Skeletal muscle tissue (tissue), 4 donors: ENCODE measurements around the gene MTUS2. TPM values are rescaled to one million over a fixed set of nuclear protein-coding genes. Genes with fewer than 3 reads are reported as not detected.

Source experiments
- H3K27ac ChIP-seq: one replicate; pipeline ENCODE4 v1.7.0; 2013; ENCODE audit warnings: mild to moderate bottlenecking, low read depth, low read length, inconsistent platforms
- H3K27me3 ChIP-seq, 3 donors: one replicate each; pipeline ENCODE4 v1.7.0; 2013; ENCODE audit warnings: low read length in 3 of 3; ENCODE audit not compliant: control insufficient read depth in 3 of 3, insufficient read depth in 3 of 3
- H3K36me3 ChIP-seq, 3 donors: one replicate each; pipeline ENCODE4 v1.7.0; 2013; ENCODE audit warnings: low read length in 3 of 3; ENCODE audit not compliant: control insufficient read depth in 3 of 3, insufficient read depth in 3 of 3
- H3K4me1 ChIP-seq, 3 donors: one replicate each; pipeline ENCODE4 v1.7.0; 2013; ENCODE audit warnings: low read length in 3 of 3, mild to moderate bottlenecking in 3 of 3; ENCODE audit not compliant: control insufficient read depth in 3 of 3, insufficient read depth in 3 of 3
- H3K4me3 ChIP-seq, 3 donors: one replicate each; pipeline ENCODE4 v1.7.0; 2013; ENCODE audit warnings: low read length in 3 of 3
- H3K9ac ChIP-seq, 3 donors: one replicate each; pipeline ENCODE4 v1.7.0; 2013; ENCODE audit warnings: low read length in 3 of 3, mild to moderate bottlenecking in 3 of 3, moderate library complexity in 2 of 3, low read depth in 1 of 3
- H3K9me3 ChIP-seq, 3 donors: one replicate each; pipeline ENCODE4 v1.7.0; 2013; ENCODE audit warnings: low read length in 3 of 3; ENCODE audit not compliant: control insufficient read depth in 3 of 3
- total RNA-seq: library from RNA; depleted of rRNA; stranded (reverse); fragments of >200 nt; gene quantifications from one replicate; pipeline ENCODE4 v1.2.3, GENCODE V29; 2014
- donor health status: Osteomylitis.

The MTUS2 gene
- total RNA-seq, 1 donor from 2014 or later: 4.2 TPM

DNA sequence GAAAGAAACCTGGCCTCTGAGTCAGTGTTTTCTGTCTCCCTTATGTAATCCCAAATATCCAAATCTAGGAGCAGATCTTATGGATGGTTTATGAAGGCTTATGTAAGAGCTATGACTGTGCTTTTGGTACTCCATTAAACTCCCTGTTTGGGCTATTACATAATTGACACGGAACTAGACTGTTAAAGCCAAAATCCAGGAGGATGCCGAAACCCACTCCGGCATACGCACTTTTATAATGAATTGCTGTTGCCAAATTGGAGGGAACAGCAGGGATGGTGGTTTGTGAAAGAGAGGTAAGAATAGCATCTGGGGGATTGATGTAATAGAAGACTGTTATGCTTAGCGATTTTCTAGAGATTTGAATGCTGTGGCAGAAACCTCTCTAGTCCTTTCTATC, 2.0 kb downstream of the MTUS2 start:
- Histone ChIP-seq H3K36me3 (no peaks in the 10 kb centered on the region), H3K4me1 (peaks cover 0 to 4% (median 4%) of the 10 kb centered on the region in 3 donors), H3K4me3 (no peak overlapping the region), H3K9ac (no peak overlapping the region), H3K9me3 (peaks cover 0 to 6% (median 3%) of the 10 kb centered on the region in 3 donors), H3K27ac (no peak overlapping the region), H3K27me3 (peaks cover 26 to 49% (median 45%) of the 10 kb centered on the region in 3 donors)

DNA sequence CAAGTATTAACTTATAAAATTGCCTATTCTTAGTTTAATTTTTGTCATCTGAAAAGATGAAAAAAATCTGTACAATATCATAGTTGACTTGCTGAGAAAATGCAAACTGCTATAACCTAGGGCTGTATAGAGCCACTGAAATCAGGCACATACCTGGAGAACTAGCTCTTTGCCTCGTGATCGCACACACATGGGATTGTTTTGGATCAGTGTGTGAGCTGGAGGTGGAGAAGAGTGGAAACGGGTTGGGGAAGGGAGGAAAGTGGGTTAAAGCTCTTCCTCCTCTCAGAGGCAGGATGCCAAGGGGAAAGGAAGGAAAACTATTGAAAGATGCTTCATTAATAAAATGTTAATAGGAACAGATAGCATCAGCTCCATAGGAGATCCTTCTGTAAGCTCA, 2.7 kb downstream of the MTUS2 start:
- Histone ChIP-seq H3K4me1 (peaks cover 0 to 4% (median 4%) of the 10 kb centered on the region in 3 donors), H3K4me3 (no peak overlapping the region), H3K27ac (no peak overlapping the region), H3K36me3 (no peaks in the 10 kb centered on the region), H3K9me3 (no peaks in the 10 kb centered on the region), H3K9ac (no peak overlapping the region), H3K27me3 (peaks cover 20 to 42% (median 39%) of the 10 kb centered on the region in 3 donors)

DNA sequence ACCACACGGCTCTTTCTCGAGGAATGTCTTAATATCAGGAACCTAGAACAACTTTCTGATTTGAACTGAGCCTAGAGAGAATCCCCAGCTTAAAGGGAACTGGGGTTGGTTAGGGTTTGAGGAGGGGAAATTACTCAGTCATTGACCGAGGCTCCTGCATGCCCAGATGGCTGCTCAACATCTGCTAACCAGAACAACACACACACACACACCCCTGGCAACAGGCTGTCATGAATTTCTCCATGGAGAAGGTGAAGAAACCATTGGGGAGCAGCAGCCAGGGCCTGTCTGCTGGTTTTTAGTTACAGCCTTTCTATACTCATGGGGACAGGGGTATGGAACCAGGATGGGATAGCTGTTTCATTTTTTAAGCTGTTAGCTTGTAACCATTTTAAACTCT, 5.2 kb downstream of the MTUS2 start:
- peaks cover 7 to 25% (median 20%) of the 10 kb centered on the region in 3 donors for H3K27me3 ChIP-seq
- no peak overlapping the region for H3K9ac ChIP-seq
- H3K4me1 ChIP-seq: peaks cover 0 to 3% (median 0%) of the 10 kb centered on the region in 3 donors
- H3K4me3 ChIP-seq: no peak overlapping the region
- H3K27ac ChIP-seq: no peak overlapping the region
- no peaks in the 10 kb centered on the region for H3K36me3 ChIP-seq
- H3K9me3 ChIP-seq: peaks cover 0 to 8% (median 3%) of the 10 kb centered on the region in 3 donors

DNA sequence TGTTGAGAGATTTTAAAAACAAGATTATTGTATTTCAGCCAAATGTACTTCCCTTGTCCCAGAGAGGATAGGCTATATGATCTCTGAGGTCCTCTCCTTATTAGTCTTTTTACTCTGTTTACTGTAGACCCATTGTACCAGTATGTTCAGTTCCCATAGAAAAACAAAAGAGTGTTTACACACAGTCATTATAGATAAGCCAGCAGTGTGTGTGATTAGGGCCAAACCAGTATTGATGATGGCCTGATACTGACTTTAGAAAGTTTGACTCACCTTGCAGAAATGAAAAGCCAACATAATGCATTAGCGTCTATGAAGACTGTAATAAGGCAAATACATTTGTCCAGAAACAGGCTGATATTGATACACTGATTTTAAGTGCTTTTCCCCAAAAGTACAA, 6.2 kb downstream of the MTUS2 start:
- Histone ChIP-seq H3K27ac (no peak overlapping the region), H3K9me3 (peaks cover 0 to 8% (median 3%) of the 10 kb centered on the region in 3 donors), H3K27me3 (peaks cover 0 to 15% (median 11%) of the 10 kb centered on the region in 3 donors), H3K9ac (no peak overlapping the region), H3K4me1 (no peaks in the 10 kb centered on the region), H3K36me3 (no peaks in the 10 kb centered on the region), H3K4me3 (no peak overlapping the region)

DNA sequence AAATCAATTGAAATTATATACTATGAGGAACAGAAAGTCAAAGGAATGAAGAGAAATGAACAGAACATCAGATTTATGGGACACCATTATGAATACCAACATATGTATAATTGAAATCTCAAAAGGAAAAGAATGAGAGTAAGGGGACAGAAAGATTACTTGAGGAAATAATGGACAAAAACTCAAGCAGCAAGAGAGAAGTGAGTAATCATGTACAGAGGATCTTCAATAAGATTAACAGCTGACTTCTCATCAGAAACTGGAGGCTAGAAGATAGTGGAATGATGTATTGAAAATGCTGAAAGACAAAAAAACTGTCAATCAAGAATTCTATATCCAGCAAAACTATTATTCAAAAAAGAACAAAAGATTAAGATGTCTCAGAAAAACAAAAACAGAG, 10.4 kb downstream of the MTUS2 start:
- Histone ChIP-seq H3K4me3 (no peak overlapping the region), H3K9me3 (peaks cover 0 to 8% (median 3%) of the 10 kb centered on the region in 3 donors), H3K36me3 (no peaks in the 10 kb centered on the region), H3K27ac (no peak overlapping the region), H3K4me1 (no peaks in the 10 kb centered on the region), H3K9ac (no peak overlapping the region), H3K27me3 (no peaks in the 10 kb centered on the region)

DNA sequence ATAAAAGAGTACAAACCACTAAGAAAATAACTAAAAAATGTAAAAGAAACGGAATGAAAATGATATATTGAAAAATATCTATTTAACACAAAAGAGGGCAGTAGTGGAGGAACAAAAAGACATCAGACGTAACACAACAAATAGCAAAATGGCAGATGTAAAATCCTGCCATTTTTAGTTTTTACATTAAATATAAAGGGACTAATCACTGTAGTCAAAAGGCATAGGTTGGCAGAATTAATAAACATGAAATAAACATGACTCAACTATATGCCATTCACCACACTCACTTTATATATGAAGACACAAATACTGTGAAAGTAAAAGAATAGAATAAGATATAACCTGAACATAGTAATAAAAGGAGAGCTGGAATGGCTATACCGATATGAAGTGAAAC, 11.0 kb downstream of the MTUS2 start:
- H3K4me1 ChIP-seq: no peaks in the 10 kb centered on the region
- no peaks in the 10 kb centered on the region for H3K27me3 ChIP-seq
- H3K27ac ChIP-seq: no peak overlapping the region
- peaks cover 0 to 8% (median 3%) of the 10 kb centered on the region in 3 donors for H3K9me3 ChIP-seq
- no peaks in the 10 kb centered on the region for H3K36me3 ChIP-seq
- no peak overlapping the region for H3K9ac ChIP-seq
- H3K4me3 ChIP-seq: no peak overlapping the region

DNA sequence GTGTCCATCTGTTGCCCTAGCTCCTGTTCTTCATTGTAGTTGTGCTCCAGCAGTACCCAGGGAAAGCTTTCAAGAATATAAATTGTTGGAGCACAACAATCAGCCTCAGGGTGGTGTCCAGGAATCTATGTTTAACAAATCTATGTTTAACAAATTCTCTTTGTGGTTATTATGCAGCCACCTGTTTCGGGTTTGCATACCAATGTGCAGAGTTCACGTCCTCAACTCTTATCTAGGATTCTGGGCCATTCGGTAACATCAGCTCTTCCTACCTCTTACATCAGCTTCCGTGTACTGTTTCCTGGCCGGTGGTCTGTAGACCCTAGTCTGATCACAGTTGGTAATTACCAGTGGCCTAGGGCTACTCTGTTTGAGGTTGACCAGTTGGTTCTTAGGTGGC, 17.0 kb downstream of the MTUS2 start:
- Histone ChIP-seq H3K27me3 (no peaks in the 10 kb centered on the region), H3K36me3 (no peaks in the 10 kb centered on the region), H3K9ac (no peak overlapping the region), H3K27ac (no peak overlapping the region), H3K4me3 (no peak overlapping the region), H3K9me3 (no peaks in the 10 kb centered on the region), H3K4me1 (no peaks in the 10 kb centered on the region)

DNA sequence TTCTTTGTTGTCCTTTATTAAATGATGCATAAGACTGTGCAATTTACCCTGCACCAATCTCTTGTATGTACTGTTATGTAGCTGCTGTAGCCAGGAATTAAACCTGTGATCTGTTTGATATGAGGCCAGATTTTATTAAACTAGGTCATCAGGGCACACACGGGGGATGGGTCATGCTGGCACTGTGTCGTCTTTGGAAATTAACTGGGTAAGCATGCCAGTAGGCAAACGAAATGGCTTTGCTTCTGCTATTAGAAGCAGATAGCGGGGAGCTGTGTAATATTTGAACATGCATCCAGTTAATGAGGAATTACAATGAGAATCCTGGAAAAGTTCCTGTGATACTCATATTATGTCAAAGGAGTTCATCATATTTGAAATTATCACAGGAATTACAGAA, 23.5 kb downstream of the MTUS2 start:
- Histone ChIP-seq H3K9ac (no peak overlapping the region), H3K27me3 (no peaks in the 10 kb centered on the region), H3K9me3 (no peaks in the 10 kb centered on the region), H3K36me3 (no peaks in the 10 kb centered on the region), H3K27ac (no peak overlapping the region), H3K4me3 (no peak overlapping the region), H3K4me1 (no peaks in the 10 kb centered on the region)

DNA sequence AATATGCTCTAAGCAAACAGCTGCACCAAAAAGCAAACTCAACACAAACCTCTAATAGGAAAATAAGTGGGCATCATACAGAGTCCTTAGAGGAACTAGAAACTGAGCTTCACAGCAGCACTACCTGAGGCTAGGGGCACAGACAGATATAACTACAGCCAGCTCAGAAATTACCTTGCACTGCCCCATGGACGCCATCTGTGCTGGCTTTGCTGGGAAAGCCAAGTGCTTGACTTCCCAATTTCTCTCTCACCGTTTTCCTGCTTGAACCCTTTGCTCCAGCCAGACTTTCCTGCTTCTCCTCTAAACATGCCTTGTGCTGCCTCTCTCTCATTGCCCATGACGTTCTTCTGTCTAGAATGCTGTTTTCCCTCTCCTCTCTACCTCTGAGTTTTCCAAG, 29.3 kb downstream of the MTUS2 start:
- H3K4me1 ChIP-seq: no peaks in the 10 kb centered on the region
- no peaks in the 10 kb centered on the region for H3K36me3 ChIP-seq
- no peak overlapping the region for H3K9ac ChIP-seq
- no peak overlapping the region for H3K27ac ChIP-seq
- H3K27me3 ChIP-seq: peaks cover 0 to 6% (median 4%) of the 10 kb centered on the region in 3 donors
- H3K9me3 ChIP-seq: no peaks in the 10 kb centered on the region
- H3K4me3 ChIP-seq: no peak overlapping the region

DNA sequence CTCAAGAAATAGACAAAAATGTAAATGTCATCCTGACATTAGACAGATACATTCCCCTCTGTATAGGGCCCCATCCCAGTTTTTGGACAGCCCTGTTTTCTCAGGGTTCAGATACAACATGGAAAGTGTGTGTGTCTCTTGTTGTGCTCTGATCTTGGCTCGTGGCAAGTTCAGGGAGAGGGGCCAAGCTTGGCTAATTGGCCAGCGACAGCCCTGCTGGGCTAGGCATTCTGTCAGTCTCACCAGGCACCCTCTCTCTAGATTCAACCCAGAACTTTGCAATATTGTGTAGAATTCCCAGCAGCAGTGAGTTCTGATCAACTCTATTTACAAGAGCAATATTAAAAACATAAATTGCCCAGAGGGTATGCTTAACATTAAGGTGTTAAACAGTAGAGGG, 30.1 kb downstream of the MTUS2 start:
- no peak overlapping the region for H3K27ac ChIP-seq
- H3K9ac ChIP-seq: no peak overlapping the region
- H3K4me3 ChIP-seq: no peak overlapping the region
- H3K36me3 ChIP-seq: no peaks in the 10 kb centered on the region
- no peaks in the 10 kb centered on the region for H3K9me3 ChIP-seq
- peaks cover 0 to 6% (median 4%) of the 10 kb centered on the region in 3 donors for H3K27me3 ChIP-seq
- H3K4me1 ChIP-seq: no peaks in the 10 kb centered on the region

DNA sequence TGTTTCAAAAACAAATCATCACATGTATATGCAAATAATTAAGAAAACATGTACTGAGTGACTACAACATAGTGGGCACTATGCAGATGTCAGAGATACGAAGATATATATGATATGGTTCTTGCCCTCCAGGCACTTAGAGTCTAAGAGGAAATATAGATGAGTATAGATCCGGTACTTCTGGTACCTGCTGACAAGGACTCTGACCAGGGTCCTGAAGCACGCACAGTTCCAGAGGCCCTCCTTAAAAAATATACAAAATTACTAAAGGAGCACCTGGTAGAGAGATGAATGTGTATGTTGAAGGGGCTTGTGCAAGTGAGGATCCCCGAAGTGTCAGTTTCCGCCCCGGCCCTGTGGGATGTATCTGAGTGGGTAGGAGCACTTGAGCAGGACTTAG, 31.3 kb downstream of the MTUS2 start:
- Histone ChIP-seq H3K36me3 (no peaks in the 10 kb centered on the region), H3K4me3 (no peak overlapping the region), H3K4me1 (no peaks in the 10 kb centered on the region), H3K9me3 (no peaks in the 10 kb centered on the region), H3K27ac (no peak overlapping the region), H3K27me3 (peaks cover 0 to 9% (median 4%) of the 10 kb centered on the region in 3 donors), H3K9ac (no peak overlapping the region)
